Esophagus muscularis mucosa (tissue), 4 donors: ENCODE measurements around the gene FAM13A. TPM values are rescaled to one million over a fixed set of nuclear protein-coding genes. Genes with fewer than 3 reads are reported as not detected.
"Not testable (repeated sequence)": the region's sequence is repeated elsewhere in the genome, so short reads cannot be mapped to it uniquely, and the experiment has no call there.

ENCODE experiments used
- DNase-seq: peaks from one replicate; pipeline ENCODE4 v3.0.0-alpha.2; 2017; ENCODE audit errors: extremely low spot score
- H3K27ac ChIP-seq, 4 donors: fragments of 200-600 bp; sonication (generic); replicated peaks in 1 of 4; 1 replicate in 3 of 4; 2 replicates in 1 of 4; pipeline ENCODE4 v1.5.1; 2016 to 2019; ENCODE audit warnings: mild to moderate bottlenecking in 1 of 4
- H3K27me3 ChIP-seq, 4 donors: fragments of 200-600 bp; sonication (generic); one replicate each; pipeline versions ENCODE4 v1.5.1 to v1.6.0; 2016 to 2019
- H3K36me3 ChIP-seq, 4 donors: fragments of 200-600 bp; sonication (generic); one replicate each; pipeline ENCODE4 v1.5.1; 2016 to 2019
- H3K4me1 ChIP-seq, 4 donors: fragments of 200-600 bp; sonication (generic); one replicate each; pipeline ENCODE4 v1.5.1; 2016 to 2019
- H3K4me3 ChIP-seq, 4 donors: fragments of 200-600 bp; sonication (generic); 1 replicate in 2 of 4; 2 replicates in 2 of 4; pipeline ENCODE4 v1.5.1; 2016 to 2019; ENCODE audit warnings: mild to moderate bottlenecking in 4 of 4, moderate library complexity in 1 of 4
- H3K9me3 ChIP-seq, 4 donors: fragments of 200-600 bp; sonication (generic); 1 replicate in 3 of 4; 2 replicates in 1 of 4; pipeline ENCODE4 v1.5.1; 2016 to 2019
- EP300 ChIP-seq: sonication (generic); formaldehyde crosslinking; IDR thresholded peaks from one replicate; pipeline ENCODE4 v1.6.1; 2017; ENCODE audit warnings: antibody characterized with exemption
- POLR2A ChIP-seq: fragments of 450-650 bp; IDR thresholded peaks from one replicate; pipeline ENCODE4 v1.6.1; 2017; ENCODE audit warnings: antibody characterized with exemption, moderate library complexity, mild to moderate bottlenecking, low read depth
- POLR2AphosphoS5 ChIP-seq, 2 donors: sonication (generic); formaldehyde crosslinking; IDR thresholded peaks; one replicate each; pipeline ENCODE4 v1.6.1; 2017; ENCODE audit warnings: antibody characterized with exemption in 2 of 2
- WGBS: methylation state at CpG from one replicate; pipeline ENCODE4 v1.1.5; 2018; 5-methylcytosine and 5-hydroxymethylcytosine counted together
- intact Hi-C: fragments of 100-400 bp; cut with DNase I; formaldehyde crosslinking; loops from one replicate; pipeline ENCODE4 v1.15.1; 2023
- total RNA-seq, 4 donors: library from RNA; depleted of rRNA; stranded (reverse); fragments of >200 nt; gene quantifications; one replicate each; pipeline versions ENCODE4 v1.1.0 to v1.2.1, GENCODE V29; 2016
- TF ChIP-seq, protein P1 (sequence below), 3 experiments: fragments of 200-600 bp in 2 of 3; fragments of 450-650 bp in 1 of 3; sonication (generic) in 2 of 3; IDR thresholded peaks; one replicate each; pipeline ENCODE4 v1.5.1; 2017 to 2019; ENCODE audit warnings: antibody characterized with exemption in 3 of 3, mild to moderate bottlenecking in 2 of 3, moderate library complexity in 1 of 3

FAM13A gene
- total RNA-seq, 4 donors from 2014 or later: 22.4 to 27.2 (median 26.0) TPM

DNA sequence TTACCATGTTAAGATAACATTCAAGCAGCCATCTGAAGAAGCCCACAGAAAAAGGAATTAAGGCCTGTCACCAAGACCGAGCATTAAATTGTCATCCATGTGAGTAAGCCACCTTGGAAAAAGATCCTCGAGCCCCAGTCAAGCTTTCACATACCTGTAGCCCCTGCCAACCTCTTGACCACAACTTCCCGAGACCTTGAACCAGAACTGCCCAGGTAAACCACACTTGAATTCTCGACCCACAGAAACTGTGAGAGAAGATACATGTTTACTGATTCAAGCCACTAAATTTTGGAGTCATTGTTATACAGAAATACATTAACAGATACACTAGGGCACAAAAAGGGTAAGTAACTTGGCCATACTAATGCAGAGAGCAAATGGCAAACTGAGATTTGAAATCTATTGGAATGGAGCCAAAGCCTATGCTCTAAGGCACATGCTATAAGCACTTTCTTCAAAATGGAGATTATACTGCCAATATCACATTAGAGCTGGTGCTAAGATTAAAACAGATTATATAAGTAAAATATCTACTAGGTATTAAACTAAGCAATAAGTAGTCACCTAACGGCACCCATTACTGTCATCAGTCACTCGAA is 49.5 kb downstream of the FAM13A start:
- WGBS: 95% methylated on average over 6 of the region's 6 CpGs
- H3K4me1 ChIP-seq: peaks cover 0 to 4% (median under 1%) of the 10 kb centered on the region in 4 donors
- intact Hi-C loops: no loop called here
- peaks cover 0 to 18% (median 3%) of the 10 kb centered on the region in 4 donors for H3K36me3 ChIP-seq
- TF ChIP-seq POLR2A: no peak
- TF ChIP-seq, protein P1, sequence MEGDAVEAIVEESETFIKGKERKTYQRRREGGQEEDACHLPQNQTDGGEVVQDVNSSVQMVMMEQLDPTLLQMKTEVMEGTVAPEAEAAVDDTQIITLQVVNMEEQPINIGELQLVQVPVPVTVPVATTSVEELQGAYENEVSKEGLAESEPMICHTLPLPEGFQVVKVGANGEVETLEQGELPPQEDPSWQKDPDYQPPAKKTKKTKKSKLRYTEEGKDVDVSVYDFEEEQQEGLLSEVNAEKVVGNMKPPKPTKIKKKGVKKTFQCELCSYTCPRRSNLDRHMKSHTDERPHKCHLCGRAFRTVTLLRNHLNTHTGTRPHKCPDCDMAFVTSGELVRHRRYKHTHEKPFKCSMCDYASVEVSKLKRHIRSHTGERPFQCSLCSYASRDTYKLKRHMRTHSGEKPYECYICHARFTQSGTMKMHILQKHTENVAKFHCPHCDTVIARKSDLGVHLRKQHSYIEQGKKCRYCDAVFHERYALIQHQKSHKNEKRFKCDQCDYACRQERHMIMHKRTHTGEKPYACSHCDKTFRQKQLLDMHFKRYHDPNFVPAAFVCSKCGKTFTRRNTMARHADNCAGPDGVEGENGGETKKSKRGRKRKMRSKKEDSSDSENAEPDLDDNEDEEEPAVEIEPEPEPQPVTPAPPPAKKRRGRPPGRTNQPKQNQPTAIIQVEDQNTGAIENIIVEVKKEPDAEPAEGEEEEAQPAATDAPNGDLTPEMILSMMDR (IDR thresholded peaks at IDR 0.05): no peak
- TF ChIP-seq EP300: no peak
- TF ChIP-seq POLR2AphosphoS5 (IDR thresholded peaks at IDR 0.05): no peak
- H3K4me3 ChIP-seq: no peak overlapping the region
- H3K9me3 ChIP-seq: no peaks in the 10 kb centered on the region
- H3K27ac ChIP-seq: no peak overlapping the region
- DNase-seq: no peak
- no peaks in the 10 kb centered on the region for H3K27me3 ChIP-seq

DNA sequence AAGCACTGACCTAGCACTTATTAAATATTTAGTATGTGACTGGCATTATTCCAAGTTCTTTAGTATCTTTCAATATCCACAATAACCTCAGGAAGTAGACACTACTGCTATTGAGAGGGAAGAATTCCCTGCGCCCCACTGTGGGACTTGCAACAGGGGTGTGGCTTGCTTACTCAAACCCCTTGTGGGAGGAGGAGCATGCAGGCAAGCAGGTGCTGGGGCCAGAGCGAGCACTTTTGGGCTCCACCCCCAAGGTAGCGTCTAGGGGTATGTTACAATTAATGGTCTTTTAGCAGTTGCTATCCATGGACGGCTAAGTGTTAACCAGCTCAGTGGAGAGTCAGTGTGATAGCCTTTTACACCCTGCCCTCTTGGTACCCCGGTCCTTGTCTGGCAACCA is 50.7 kb downstream of the FAM13A start:
- Histone ChIP-seq H3K4me3 (no peak overlapping the region), H3K4me1 (peaks cover 5 to 13% (median 10%) of the 10 kb centered on the region in 4 donors), H3K36me3 (peaks cover 0 to 18% (median 3%) of the 10 kb centered on the region in 4 donors), H3K27me3 (no peaks in the 10 kb centered on the region), H3K27ac (no peak overlapping the region), H3K9me3 (no peaks in the 10 kb centered on the region)
- DNase-seq: no peak
- WGBS: 92% methylated on average over 5 of the region's 5 CpGs
- TF ChIP-seq POLR2A (no peak), EP300 (no peak), POLR2AphosphoS5 (IDR thresholded peaks at IDR 0.05) (no peak)
- TF ChIP-seq, protein P1 (IDR thresholded peaks at IDR 0.05): no peak
- intact Hi-C loops: no loop called here

DNA sequence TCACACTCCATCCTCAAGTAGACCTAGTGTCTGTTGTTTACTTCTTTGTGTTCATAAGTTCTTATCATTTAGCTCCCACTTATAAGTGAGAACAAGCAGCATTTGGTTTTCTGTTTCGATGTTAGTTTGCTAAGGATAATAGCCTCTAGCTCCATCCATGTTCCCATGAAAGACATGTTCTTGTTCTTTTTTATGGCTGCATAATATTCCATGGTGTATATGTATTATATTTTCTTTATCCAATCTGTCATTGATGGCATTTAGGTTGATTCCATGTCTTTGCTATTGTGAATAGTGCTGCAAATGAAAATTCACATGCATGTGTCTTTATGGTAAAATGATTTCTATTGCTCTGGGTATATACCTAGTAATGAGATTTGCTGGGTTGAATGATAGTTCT is 51.9 kb downstream of the FAM13A start:
- Histone ChIP-seq H3K36me3 (peaks cover 0 to 18% (median 3%) of the 10 kb centered on the region in 4 donors), H3K4me1 (peaks cover 10 to 19% (median 12%) of the 10 kb centered on the region in 4 donors)
- WGBS: 95% methylated on average over 1 of the region's 1 CpG
- H3K27ac ChIP-seq, H3K4me3 ChIP-seq, DNase-seq, H3K27me3 ChIP-seq, H3K9me3 ChIP-seq, intact Hi-C loops: not testable (repeated sequence)

DNA sequence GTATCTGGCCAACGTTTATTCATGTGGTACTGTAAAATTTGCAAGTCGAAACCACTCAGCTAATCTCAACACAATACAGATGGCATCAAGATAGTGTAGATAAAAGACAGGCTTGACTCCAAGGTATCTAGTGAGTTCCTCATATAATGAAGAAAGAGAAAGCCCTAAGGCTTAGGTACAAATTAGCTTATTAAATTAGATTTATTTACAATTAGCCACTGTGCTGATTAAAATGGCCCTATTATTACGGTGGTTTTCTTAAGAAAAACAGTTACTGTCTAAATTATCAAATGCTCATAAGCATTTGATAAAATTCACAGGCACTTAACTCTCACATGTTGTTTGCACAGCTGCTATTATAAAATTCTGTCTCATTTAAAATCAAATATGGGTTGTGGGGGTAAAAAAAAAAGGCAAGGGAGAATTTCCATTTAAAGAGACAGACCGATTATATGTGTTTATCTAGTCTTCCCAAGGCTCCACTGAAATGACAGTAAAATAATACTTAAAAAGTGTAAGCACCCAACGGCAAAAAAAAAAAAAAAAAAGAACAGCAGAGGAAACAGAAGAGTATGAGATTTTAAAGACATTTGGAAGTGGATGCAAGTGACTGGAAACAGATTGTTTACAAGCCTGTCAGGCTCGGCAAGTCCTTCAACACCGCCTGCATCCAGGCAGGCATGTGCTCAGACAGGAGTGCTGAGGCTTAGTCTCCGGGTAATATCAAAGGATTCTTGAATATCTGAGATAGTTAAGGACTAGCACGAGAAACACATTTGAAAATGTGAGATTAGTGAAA is 55.1 kb downstream of the FAM13A start:
- intact Hi-C loops: no loop called here
- H3K27ac ChIP-seq: no peak overlapping the region
- no peaks in the 10 kb centered on the region for H3K9me3 ChIP-seq
- H3K36me3 ChIP-seq: peaks cover 0 to 9% (median 3%) of the 10 kb centered on the region in 4 donors
- peaks cover 10 to 19% (median 12%) of the 10 kb centered on the region in 4 donors for H3K4me1 ChIP-seq
- no peak overlapping the region for H3K4me3 ChIP-seq
- H3K27me3 ChIP-seq: no peaks in the 10 kb centered on the region
- DNase-seq: no peak
- TF ChIP-seq EP300: no peak
- no peak for TF ChIP-seq POLR2AphosphoS5 (IDR thresholded peaks at IDR 0.05)
- TF ChIP-seq POLR2A: no peak
- TF ChIP-seq, protein P1 (IDR thresholded peaks at IDR 0.05): no peak
- 41% methylated on average over 9 of the region's 9 CpGs for WGBS

DNA sequence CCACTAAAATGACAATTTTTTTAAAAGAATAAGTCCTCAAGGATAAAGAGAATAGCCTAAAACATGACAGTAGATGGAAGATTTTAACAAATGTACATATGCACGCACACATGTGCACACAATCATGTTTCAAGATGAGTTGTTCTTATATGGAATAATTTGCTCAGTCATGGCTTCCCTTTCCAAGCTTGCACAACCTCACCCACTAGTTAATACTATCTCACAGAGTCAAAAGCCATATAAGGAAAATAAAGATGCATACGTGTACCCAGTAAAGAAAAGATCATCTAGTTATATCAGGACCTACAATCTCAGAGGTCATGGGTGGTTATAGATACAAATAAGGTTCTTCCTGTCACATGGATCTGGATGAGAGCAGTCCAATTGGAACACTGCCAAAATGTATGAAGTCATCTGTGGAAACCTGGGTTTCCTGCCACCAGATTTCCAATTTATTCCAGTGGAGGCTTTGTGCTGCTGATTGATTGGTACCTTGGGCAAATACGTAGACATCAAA is 56.1 kb downstream of the FAM13A start:
- Histone ChIP-seq H3K4me3 (no peak overlapping the region), H3K27ac (no peak overlapping the region), H3K27me3 (no peaks in the 10 kb centered on the region), H3K36me3 (no peaks in the 10 kb centered on the region), H3K9me3 (no peaks in the 10 kb centered on the region), H3K4me1 (peaks cover 10 to 19% (median 12%) of the 10 kb centered on the region in 4 donors)
- 84% methylated on average over 3 of the region's 3 CpGs for WGBS
- no peak for TF ChIP-seq EP300
- no peak for TF ChIP-seq POLR2AphosphoS5 (IDR thresholded peaks at IDR 0.05)
- TF ChIP-seq, protein P1 (IDR thresholded peaks at IDR 0.05): no peak
- intact Hi-C loops: no loop called here
- no peak for DNase-seq
